ENCODE measurements around the gene GSTO2. TPM values are rescaled to one million over a fixed set of nuclear protein-coding genes. Genes with fewer than 3 reads are reported as not detected.
A peak's percentile ranks its signal among the peaks of the same experiment; 100 is the strongest.

Gene GSTO2
- total and polyA plus RNA-seq, 2 donors from 2014 or later = 22.3 to 56.7 TPM

DNA sequence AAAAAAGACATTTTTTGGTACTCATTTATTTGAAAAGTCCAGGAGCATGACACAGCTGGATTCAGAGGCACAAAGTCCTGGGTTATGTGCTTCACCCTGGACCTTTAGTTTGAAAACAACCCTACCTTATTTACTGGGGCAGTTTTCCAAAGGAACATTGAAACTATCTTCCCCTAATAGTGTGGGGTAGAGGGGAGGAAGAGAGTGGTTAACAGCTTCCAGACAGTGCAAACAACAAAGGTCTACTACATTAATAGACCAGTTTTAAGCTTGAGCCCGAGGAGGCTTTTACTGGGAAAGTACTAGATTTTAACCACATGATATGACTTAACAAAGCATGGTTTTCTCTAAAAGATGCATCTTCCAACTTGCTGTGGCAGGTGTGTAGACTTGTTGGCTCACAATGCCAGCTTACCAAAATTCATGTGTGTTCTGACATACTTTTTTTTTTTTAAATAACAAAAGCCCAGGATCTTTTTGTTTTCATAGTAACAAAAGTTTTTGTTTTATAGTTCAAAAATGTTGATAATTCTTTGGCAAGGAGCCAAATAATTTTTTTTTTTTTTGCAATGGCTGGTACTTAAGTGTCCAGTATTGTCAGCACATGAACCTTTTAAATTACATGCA lies 12.5 kb upstream of the GSTO2 start:
- Histone ChIP-seq H3K27ac (ENCODE audit: low read depth in 2 of 2, low read length in 2 of 2) (peak overlapping the region; percentile 91 to 97), H3K27me3 (ENCODE audit: control insufficient read depth, insufficient read depth, low read length) (no peaks in the 10 kb centered on the region), H3K4me1 (ENCODE audit: control insufficient read depth in 2 of 3, insufficient read depth in 2 of 3, low read depth in 1 of 3, low read length in 3 of 3) (peaks cover 0 to 24% (median 22%) of the 10 kb centered on the region in 3 donors), H3K9me3 (ENCODE audit: control insufficient read depth in 2 of 3, insufficient read depth in 1 of 3, low read length in 3 of 3) (no peaks in the 10 kb centered on the region), H3K36me3 (ENCODE audit: control insufficient read depth in 2 of 3, insufficient read depth in 3 of 3, low read length in 3 of 3) (peaks cover 7 to 33% (median 10%) of the 10 kb centered on the region in 3 donors), H3K4me3 (ENCODE audit: low read length in 3 of 3) (peak overlapping the region in 2 of 3 donors; percentile 82 to 84), H3K9ac (ENCODE audit: low read length in 3 of 3) (peak overlapping the region in 1 of 3 donors; percentile 90)
- intact Hi-C loops (cut with DNase I) = no loop called here
- TF ChIP-seq, protein P1, sequence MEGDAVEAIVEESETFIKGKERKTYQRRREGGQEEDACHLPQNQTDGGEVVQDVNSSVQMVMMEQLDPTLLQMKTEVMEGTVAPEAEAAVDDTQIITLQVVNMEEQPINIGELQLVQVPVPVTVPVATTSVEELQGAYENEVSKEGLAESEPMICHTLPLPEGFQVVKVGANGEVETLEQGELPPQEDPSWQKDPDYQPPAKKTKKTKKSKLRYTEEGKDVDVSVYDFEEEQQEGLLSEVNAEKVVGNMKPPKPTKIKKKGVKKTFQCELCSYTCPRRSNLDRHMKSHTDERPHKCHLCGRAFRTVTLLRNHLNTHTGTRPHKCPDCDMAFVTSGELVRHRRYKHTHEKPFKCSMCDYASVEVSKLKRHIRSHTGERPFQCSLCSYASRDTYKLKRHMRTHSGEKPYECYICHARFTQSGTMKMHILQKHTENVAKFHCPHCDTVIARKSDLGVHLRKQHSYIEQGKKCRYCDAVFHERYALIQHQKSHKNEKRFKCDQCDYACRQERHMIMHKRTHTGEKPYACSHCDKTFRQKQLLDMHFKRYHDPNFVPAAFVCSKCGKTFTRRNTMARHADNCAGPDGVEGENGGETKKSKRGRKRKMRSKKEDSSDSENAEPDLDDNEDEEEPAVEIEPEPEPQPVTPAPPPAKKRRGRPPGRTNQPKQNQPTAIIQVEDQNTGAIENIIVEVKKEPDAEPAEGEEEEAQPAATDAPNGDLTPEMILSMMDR (IDR thresholded peaks at IDR 0.05; ENCODE audit: borderline replicate concordance, extremely low read depth, insufficient read depth) = no peak
- FAIRE-seq (no peak), DNase-seq (no peak)

- FAIRE-seq (no peak), DNase-seq (no peak)
- no peaks in the 10 kb centered on the region for H3K27me3 ChIP-seq (ENCODE audit: control insufficient read depth, insufficient read depth, low read length)
- H3K27ac ChIP-seq (ENCODE audit: low read depth in 2 of 2, low read length in 2 of 2) = no peak overlapping the region
- no peak overlapping the region for H3K9ac ChIP-seq (ENCODE audit: low read length in 3 of 3)
- H3K36me3 ChIP-seq (ENCODE audit: control insufficient read depth in 2 of 3, insufficient read depth in 3 of 3, low read length in 3 of 3) = peaks cover 7 to 40% (median 17%) of the 10 kb centered on the region in 3 donors
- intact Hi-C loops (cut with DNase I) = no loop called here
- H3K9me3 ChIP-seq (ENCODE audit: control insufficient read depth in 2 of 3, insufficient read depth in 1 of 3, low read length in 3 of 3) = no peaks in the 10 kb centered on the region
- TF ChIP-seq, protein P1 (IDR thresholded peaks at IDR 0.05; ENCODE audit: borderline replicate concordance, extremely low read depth, insufficient read depth) = no peak
- peaks cover 0 to 24% (median 22%) of the 10 kb centered on the region in 3 donors for H3K4me1 ChIP-seq (ENCODE audit: control insufficient read depth in 2 of 3, insufficient read depth in 2 of 3, low read depth in 1 of 3, low read length in 3 of 3)
- H3K4me3 ChIP-seq (ENCODE audit: low read length in 3 of 3) = no peak overlapping the region
Measured at GRCh38 chr10:104257235-104257634, 11.7 kb upstream of the GSTO2 start.

GRCh38 chr10:104258209-104258608 lies 10.8 kb upstream of the GSTO2 start:
- Histone ChIP-seq H3K36me3 (ENCODE audit: control insufficient read depth in 2 of 3, insufficient read depth in 3 of 3, low read length in 3 of 3) (peaks cover 7 to 48% (median 17%) of the 10 kb centered on the region in 3 donors), H3K9me3 (ENCODE audit: control insufficient read depth in 2 of 3, insufficient read depth in 1 of 3, low read length in 3 of 3) (no peaks in the 10 kb centered on the region), H3K4me3 (ENCODE audit: low read length in 3 of 3) (no peak overlapping the region), H3K27me3 (ENCODE audit: control insufficient read depth, insufficient read depth, low read length) (no peaks in the 10 kb centered on the region), H3K4me1 (ENCODE audit: control insufficient read depth in 2 of 3, insufficient read depth in 2 of 3, low read depth in 1 of 3, low read length in 3 of 3) (peaks cover 0 to 24% (median 22%) of the 10 kb centered on the region in 3 donors), H3K9ac (ENCODE audit: low read length in 3 of 3) (no peak overlapping the region), H3K27ac (ENCODE audit: low read depth in 2 of 2, low read length in 2 of 2) (peak overlapping the region in 1 of 2 donors; percentile 45)
- FAIRE-seq (no peak), DNase-seq (no peak)
- TF ChIP-seq, protein P1 (IDR thresholded peaks at IDR 0.05; ENCODE audit: borderline replicate concordance, extremely low read depth, insufficient read depth) = no peak
- intact Hi-C loops (cut with DNase I) = no loop called here

Measured in kidney (tissue), 14 donors.